ENCODE data around the gene ACTR5. TPM values are rescaled to one million over a fixed set of nuclear protein-coding genes. Genes with fewer than 3 reads are reported as not detected.

Gene ACTR5
- total RNA-seq, 4 donors from 2014 or later: 7.2 to 21.3 (median 11.4) TPM

DNA sequence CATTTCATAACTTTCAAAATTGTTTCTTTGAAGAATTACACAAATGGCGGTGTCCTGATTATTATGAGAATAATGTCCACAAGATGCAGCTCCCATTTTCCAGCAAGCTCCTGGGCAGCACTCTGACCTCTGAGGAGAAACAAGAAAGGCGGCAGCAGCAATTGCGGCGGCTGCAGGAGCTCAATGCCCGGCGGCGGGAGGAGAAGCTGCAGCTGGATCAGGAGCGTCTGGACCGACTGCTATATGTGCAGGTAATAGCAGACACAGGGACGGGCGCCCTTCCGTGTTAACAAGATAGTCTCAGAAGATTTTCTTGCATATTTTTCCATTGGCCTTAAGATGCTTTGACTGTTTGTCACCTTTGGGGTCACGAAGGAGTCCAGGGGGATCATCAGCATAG lies 6.7 kb downstream of the ACTR5 start:
- Histone ChIP-seq H3K27me3 (no peaks in the 10 kb centered on the region), H3K4me3 (no peak overlapping the region), H3K4me1 (peaks cover 0 to under 1% (median 0%) of the 10 kb centered on the region in 4 donors), H3K9me3 (no peaks in the 10 kb centered on the region), H3K27ac (no peak overlapping the region), H3K36me3 (peaks cover 0 to 51% (median 25%) of the 10 kb centered on the region in 4 donors)
- TF ChIP-seq, protein P1, sequence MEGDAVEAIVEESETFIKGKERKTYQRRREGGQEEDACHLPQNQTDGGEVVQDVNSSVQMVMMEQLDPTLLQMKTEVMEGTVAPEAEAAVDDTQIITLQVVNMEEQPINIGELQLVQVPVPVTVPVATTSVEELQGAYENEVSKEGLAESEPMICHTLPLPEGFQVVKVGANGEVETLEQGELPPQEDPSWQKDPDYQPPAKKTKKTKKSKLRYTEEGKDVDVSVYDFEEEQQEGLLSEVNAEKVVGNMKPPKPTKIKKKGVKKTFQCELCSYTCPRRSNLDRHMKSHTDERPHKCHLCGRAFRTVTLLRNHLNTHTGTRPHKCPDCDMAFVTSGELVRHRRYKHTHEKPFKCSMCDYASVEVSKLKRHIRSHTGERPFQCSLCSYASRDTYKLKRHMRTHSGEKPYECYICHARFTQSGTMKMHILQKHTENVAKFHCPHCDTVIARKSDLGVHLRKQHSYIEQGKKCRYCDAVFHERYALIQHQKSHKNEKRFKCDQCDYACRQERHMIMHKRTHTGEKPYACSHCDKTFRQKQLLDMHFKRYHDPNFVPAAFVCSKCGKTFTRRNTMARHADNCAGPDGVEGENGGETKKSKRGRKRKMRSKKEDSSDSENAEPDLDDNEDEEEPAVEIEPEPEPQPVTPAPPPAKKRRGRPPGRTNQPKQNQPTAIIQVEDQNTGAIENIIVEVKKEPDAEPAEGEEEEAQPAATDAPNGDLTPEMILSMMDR (IDR thresholded peaks at IDR 0.05): no peak
- TF ChIP-seq EP300 (IDR thresholded peaks at IDR 0.05; ENCODE audit: low read depth): no peak
- no peak for TF ChIP-seq POLR2A (IDR thresholded peaks at IDR 0.05)
- no peak for TF ChIP-seq POLR2AphosphoS5 (IDR thresholded peaks at IDR 0.05)
- in situ Hi-C loops (cut with MboI; ENCODE audit: low pct_ligation_motif_present in 1 of 4, low pct_unique_long_range_greater_than_20kb in 1 of 4, low sequenced_read_pairs in 3 of 4): loop anchor here in 2 of 4 donors (10.0 kb wide), 1 partner anchor 110 kb away; no protein-coding TSS in a partner anchor
- intact Hi-C loops (cut with DNase I; ENCODE audit: low total_unique reads): loop anchor here (5.0 kb wide), 1 partner anchor 108 kb away; no protein-coding TSS in a partner anchor
- DNase-seq: no peak
- WGBS, 2 donors (ENCODE audit: low coverage in 1 of 2): 90% methylated on average over 13 of the region's 13 CpGs; no CpG with 5 or more reads in 1 of the 2 donors

DNA sequence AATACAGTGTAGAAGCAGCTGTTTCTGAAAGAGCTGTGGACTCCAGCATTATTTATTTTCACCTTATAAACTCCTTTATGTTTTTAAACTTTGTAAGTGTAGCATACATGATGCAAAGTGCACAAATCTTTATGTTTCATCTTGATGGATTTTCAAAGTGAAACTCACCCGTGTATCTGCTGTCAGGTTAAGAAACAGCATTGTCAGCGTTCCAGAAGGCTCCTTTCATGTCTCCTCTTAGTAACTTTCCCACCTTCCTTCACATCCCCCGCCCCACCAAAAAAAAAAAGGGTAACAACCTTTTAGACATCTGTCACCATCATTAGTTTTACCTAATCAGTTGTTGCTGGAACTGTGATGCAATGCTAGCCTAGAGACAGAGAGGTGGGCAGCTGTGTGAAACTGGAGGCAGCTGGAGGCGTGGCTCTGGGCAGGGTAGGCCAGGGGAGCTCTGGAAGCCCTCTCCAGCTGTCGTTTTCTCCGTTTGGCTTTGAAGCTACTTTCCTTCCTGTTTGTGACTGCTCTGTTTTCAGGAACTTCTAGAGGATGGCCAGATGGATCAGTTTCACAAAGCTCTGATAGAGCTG lies 7.2 kb downstream of the ACTR5 start:
- no peaks in the 10 kb centered on the region for H3K4me1 ChIP-seq
- H3K27me3 ChIP-seq: no peaks in the 10 kb centered on the region
- no peak for TF ChIP-seq EP300 (IDR thresholded peaks at IDR 0.05; ENCODE audit: low read depth)
- TF ChIP-seq POLR2AphosphoS5 (IDR thresholded peaks at IDR 0.05): no peak
- no peak for TF ChIP-seq POLR2A (IDR thresholded peaks at IDR 0.05)
- TF ChIP-seq, protein P1 (IDR thresholded peaks at IDR 0.05): no peak
- H3K9me3 ChIP-seq: no peaks in the 10 kb centered on the region
- no peak overlapping the region for H3K4me3 ChIP-seq
- 71 to 79% methylated on average over 2 to 6 of the region's 6 CpGs for WGBS, 2 donors (ENCODE audit: low coverage in 1 of 2)
- intact Hi-C loops (cut with DNase I; ENCODE audit: low total_unique reads) (loop anchor here (5.0 kb wide), 1 partner anchor 108 kb away; no protein-coding TSS in a partner anchor), in situ Hi-C loops (cut with MboI; ENCODE audit: low pct_ligation_motif_present in 1 of 4, low pct_unique_long_range_greater_than_20kb in 1 of 4, low sequenced_read_pairs in 3 of 4) (loop anchor here in 2 of 4 donors (10.0 kb wide), 1 partner anchor 111 kb away; no protein-coding TSS in a partner anchor)
- H3K27ac ChIP-seq: no peak overlapping the region
- DNase-seq: no peak
- peaks cover 0 to 54% (median 25%) of the 10 kb centered on the region in 4 donors for H3K36me3 ChIP-seq

DNA sequence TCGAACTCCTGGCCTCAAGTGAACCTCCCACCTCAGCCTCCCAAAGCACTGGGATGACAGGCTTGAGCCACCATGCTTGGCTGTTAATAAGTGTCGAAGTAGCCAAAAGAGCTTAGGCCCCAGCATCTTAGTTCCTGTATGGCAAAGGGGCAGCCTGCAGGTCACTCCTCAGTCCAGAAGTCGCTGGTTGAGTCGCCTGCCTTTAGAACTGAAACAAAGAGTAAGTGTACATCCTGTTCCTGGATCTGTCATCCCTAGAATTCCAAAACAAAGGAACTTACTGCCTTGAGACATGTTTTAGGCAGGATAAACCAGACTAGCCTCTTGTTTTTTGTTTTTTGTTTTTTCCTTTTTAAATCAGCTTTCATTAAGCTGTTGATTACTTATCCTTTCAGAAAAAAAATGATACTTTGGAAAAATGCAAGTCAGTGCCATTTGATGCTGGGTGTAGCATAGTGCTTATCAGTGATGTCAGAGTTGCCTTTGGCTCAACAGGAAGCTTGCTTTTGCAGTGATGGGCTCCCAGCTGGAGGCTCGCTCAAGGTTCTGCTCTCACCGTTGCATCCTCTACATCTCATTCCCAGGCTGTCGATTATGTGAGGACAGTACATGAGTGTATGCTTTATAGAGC lies 9.0 kb downstream of the ACTR5 start:
- no peaks in the 10 kb centered on the region for H3K27me3 ChIP-seq
- no peak for TF ChIP-seq EP300 (IDR thresholded peaks at IDR 0.05; ENCODE audit: low read depth)
- no peak for TF ChIP-seq POLR2AphosphoS5 (IDR thresholded peaks at IDR 0.05)
- TF ChIP-seq, protein P1 (IDR thresholded peaks at IDR 0.05): no peak
- no peak for TF ChIP-seq POLR2A (IDR thresholded peaks at IDR 0.05)
- 85 to 100% methylated on average over 2 to 7 of the region's 7 CpGs for WGBS, 2 donors (ENCODE audit: low coverage in 1 of 2)
- intact Hi-C loops (cut with DNase I; ENCODE audit: low total_unique reads): loop anchor here (5.0 kb wide), 1 partner anchor 110 kb away; no protein-coding TSS in a partner anchor
- H3K27ac ChIP-seq: no peak overlapping the region
- in situ Hi-C loops (cut with MboI; ENCODE audit: low pct_ligation_motif_present in 1 of 4, low pct_unique_long_range_greater_than_20kb in 1 of 4, low sequenced_read_pairs in 3 of 4): loop anchor here in 2 of 4 donors (10.0 kb wide), 1 partner anchor 112 kb away; no protein-coding TSS in a partner anchor
- no peak overlapping the region for H3K4me3 ChIP-seq
- no peaks in the 10 kb centered on the region for H3K4me1 ChIP-seq
- no peak for DNase-seq
- no peaks in the 10 kb centered on the region for H3K9me3 ChIP-seq
- H3K36me3 ChIP-seq: peaks cover 0 to 68% (median 27%) of the 10 kb centered on the region in 4 donors

DNA sequence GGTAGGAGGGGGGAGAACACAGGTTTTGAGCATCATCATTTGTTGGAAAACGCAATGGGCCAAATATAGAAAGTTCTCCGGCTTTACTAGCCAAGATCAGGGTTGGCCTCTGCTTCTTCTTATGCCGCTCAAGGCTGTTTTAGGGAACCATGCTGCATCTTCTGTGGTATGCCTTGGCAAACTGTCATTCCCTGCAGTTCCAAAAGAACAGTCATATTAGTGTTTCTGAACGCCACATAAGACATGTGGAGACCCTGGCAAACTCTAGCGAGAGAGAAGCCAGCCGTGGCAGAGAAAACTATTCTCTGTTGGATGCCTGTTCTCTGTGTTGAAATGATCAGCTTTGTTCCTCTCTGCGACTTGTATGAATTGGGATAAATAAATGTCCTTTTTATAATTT lies 10.8 kb downstream of the ACTR5 start:
- TF ChIP-seq, protein P1 (IDR thresholded peaks at IDR 0.05): no peak
- no peak for TF ChIP-seq POLR2AphosphoS5 (IDR thresholded peaks at IDR 0.05)
- TF ChIP-seq POLR2A (IDR thresholded peaks at IDR 0.05): no peak
- TF ChIP-seq EP300 (IDR thresholded peaks at IDR 0.05; ENCODE audit: low read depth): no peak
- peaks cover 0 to 73% (median 23%) of the 10 kb centered on the region in 4 donors for H3K36me3 ChIP-seq
- H3K27ac ChIP-seq: no peak overlapping the region
- H3K27me3 ChIP-seq: no peaks in the 10 kb centered on the region
- no peaks in the 10 kb centered on the region for H3K4me1 ChIP-seq
- no peak overlapping the region for H3K4me3 ChIP-seq
- intact Hi-C loops (cut with DNase I; ENCODE audit: low total_unique reads) (loop anchor here (5.0 kb wide), 1 partner anchor 112 kb away; no protein-coding TSS in a partner anchor), in situ Hi-C loops (cut with MboI; ENCODE audit: low pct_ligation_motif_present in 1 of 4, low pct_unique_long_range_greater_than_20kb in 1 of 4, low sequenced_read_pairs in 3 of 4) (loop anchor here in 2 of 4 donors (10.0 kb wide), 1 partner anchor 114 kb away; no protein-coding TSS in a partner anchor)
- DNase-seq: no peak
- no peaks in the 10 kb centered on the region for H3K9me3 ChIP-seq
- WGBS, 2 donors (ENCODE audit: low coverage in 1 of 2): 93 to 100% methylated on average over 1 to 7 of the region's 7 CpGs
